ENCODE results near the gene DOK3. TPM values are rescaled to one million over a fixed set of nuclear protein-coding genes. Genes with fewer than 3 reads are reported as not detected.
A peak's percentile ranks its signal among the peaks of the same experiment; 100 is the strongest.

DOK3 gene
- polyA plus RNA-seq, 1 donor from 2014 or later = 5.5 TPM

DNA sequence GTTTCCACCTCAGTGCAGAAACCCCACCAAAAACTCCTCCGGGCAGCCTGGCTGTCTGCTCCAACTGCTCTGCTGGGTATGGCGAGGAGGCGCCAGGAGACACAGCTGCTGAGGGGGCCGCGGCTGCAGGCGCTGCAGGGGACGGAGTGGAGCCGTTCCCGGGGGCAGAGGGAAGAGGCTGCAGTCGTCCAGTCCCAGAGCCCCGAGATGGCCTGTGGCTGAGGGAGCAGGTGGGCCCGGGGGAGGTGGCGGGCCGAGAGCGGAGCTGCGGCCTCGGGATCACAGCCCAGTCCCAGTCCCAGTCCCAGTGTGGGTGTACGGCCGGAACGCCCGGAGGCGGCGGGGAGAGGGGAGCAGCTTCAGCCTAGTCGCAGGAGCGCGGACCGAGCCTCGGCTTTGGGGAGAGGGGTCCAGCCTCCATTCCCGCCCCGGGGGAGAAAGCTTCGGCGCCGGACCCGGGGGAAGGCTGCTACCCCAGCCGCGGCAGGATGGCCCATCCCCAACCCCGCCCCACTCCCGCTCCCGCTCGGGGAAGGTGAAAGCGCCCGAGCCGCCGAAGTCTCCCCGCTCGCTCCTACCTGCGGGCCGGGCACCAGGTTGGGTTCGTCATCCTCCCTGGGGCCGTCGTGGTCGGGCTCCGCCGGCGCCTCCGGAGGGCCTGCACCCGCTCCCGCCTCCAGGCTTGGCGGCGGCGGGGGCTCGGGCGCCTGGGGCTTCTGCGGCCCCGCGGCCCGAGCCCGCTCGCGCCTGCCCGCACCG, 44.2 kb upstream of the DOK3 start:
- Histone ChIP-seq H3K9me2 (ENCODE audit: insufficient read depth, low read length) (no peaks in the 10 kb centered on the region), H3K9ac (ENCODE audit: low read length) (peak overlapping the region; percentile 90), H3K4me3 (ENCODE audit: low read length) (peak overlapping the region; percentile 75), H3K27ac (ENCODE audit: low read length) (peak overlapping the region; percentile 70), H3K36me3 (ENCODE audit: insufficient read depth, low read length) (no peaks in the 10 kb centered on the region), H4K20me1 (ENCODE audit: insufficient read depth) (peaks cover 11% of the 10 kb centered on the region), H3K4me2 (ENCODE audit: low read length) (peak overlapping the region; percentile 92), H2AFZ (ENCODE audit: low read depth, low read length) (peak overlapping the region; percentile 41), H3K79me2 (replicated peaks; ENCODE audit: insufficient read depth, low read length) (peaks cover 51% of the 10 kb centered on the region), H3K9me3 (ENCODE audit: low read length) (no peaks in the 10 kb centered on the region), H3F3A (ENCODE audit: insufficient read depth, low read length, poor library complexity, severe bottlenecking) (no peaks in the 10 kb centered on the region), H3K27me3 (ENCODE audit: insufficient read depth, low read depth, low read length) (no peaks in the 10 kb centered on the region)
- TF ChIP-seq SMC3 (conservative IDR thresholded peaks at IDR 0.05; ENCODE audit: poor library complexity) (no peak), EP300 (conservative IDR thresholded peaks at IDR 0.05; ENCODE audit: poor library complexity, severe bottlenecking) (no peak), TAF1 (IDR thresholded peaks at IDR 0.05; ENCODE audit: low read depth) (peak; percentile 40), POLR2AphosphoS5 (IDR thresholded peaks at IDR 0.05) (no peak)

DNA sequence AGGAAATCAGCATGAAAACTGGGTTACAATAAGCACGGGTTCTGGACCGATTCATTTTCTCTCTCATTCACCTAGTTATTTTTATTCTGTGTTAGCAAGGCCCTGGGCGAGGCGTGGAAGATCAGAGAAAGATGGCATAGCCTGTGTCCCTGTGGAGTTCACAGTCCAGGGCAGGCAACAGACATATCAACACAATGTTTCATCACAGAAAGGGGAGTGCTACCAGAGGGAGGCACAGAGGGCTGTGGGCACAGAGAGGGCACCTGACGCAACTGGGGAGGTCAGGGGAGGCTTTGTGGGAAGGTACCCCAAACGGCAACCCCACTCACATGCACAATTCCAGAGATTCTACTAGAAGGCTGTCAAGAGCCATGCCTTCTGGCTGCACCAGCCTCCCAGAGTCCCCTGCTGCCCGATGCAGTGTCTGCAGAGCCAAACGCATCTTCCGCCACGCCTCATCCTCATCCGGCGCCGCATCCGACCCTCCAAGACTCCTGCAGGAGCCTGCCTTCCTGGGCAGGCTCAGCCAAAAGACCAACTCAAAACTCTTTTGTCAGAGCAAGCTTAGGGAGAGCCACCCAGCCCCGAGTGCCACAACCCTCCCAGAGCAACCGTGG, 43.3 kb upstream of the DOK3 start:
- Histone ChIP-seq H3K27me3 (ENCODE audit: insufficient read depth, low read depth, low read length) (no peaks in the 10 kb centered on the region), H3K4me3 (ENCODE audit: low read length) (peak overlapping the region; percentile 75), H3K79me2 (replicated peaks; ENCODE audit: insufficient read depth, low read length) (peaks cover 54% of the 10 kb centered on the region), H4K20me1 (ENCODE audit: insufficient read depth) (peaks cover 11% of the 10 kb centered on the region), H3K4me2 (ENCODE audit: low read length) (peak overlapping the region; percentile 92), H3K36me3 (ENCODE audit: insufficient read depth, low read length) (peaks cover 2% of the 10 kb centered on the region), H2AFZ (ENCODE audit: low read depth, low read length) (no peak overlapping the region), H3K27ac (ENCODE audit: low read length) (peak overlapping the region; percentile 70), H3F3A (ENCODE audit: insufficient read depth, low read length, poor library complexity, severe bottlenecking) (no peaks in the 10 kb centered on the region), H3K9ac (ENCODE audit: low read length) (peak overlapping the region; percentile 90), H3K9me3 (ENCODE audit: low read length) (no peaks in the 10 kb centered on the region), H3K9me2 (ENCODE audit: insufficient read depth, low read length) (no peaks in the 10 kb centered on the region)
- TF ChIP-seq MXI1 (conservative IDR thresholded peaks at IDR 0.05; ENCODE audit: poor library complexity, severe bottlenecking) (no peak), REST (IDR thresholded peaks at IDR 0.05; ENCODE audit: borderline replicate concordance) (no peak), EZH2 (IDR thresholded peaks at IDR 0.05; ENCODE audit: borderline replicate concordance, insufficient read depth, low read length, poor library complexity, severe bottlenecking) (no peak), POLR2AphosphoS5 (IDR thresholded peaks at IDR 0.05) (no peak), RAD21 (conservative IDR thresholded peaks at IDR 0.05) (no peak), TAF1 (IDR thresholded peaks at IDR 0.05; ENCODE audit: low read depth) (no peak), EP300 (conservative IDR thresholded peaks at IDR 0.05; ENCODE audit: poor library complexity, severe bottlenecking) (no peak), SMC3 (conservative IDR thresholded peaks at IDR 0.05; ENCODE audit: poor library complexity) (no peak)
- TF ChIP-seq, protein P1, sequence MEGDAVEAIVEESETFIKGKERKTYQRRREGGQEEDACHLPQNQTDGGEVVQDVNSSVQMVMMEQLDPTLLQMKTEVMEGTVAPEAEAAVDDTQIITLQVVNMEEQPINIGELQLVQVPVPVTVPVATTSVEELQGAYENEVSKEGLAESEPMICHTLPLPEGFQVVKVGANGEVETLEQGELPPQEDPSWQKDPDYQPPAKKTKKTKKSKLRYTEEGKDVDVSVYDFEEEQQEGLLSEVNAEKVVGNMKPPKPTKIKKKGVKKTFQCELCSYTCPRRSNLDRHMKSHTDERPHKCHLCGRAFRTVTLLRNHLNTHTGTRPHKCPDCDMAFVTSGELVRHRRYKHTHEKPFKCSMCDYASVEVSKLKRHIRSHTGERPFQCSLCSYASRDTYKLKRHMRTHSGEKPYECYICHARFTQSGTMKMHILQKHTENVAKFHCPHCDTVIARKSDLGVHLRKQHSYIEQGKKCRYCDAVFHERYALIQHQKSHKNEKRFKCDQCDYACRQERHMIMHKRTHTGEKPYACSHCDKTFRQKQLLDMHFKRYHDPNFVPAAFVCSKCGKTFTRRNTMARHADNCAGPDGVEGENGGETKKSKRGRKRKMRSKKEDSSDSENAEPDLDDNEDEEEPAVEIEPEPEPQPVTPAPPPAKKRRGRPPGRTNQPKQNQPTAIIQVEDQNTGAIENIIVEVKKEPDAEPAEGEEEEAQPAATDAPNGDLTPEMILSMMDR (IDR thresholded peaks at IDR 0.05; ENCODE audit: poor library complexity, severe bottlenecking) = no peak

Measured in neural cell (in vitro differentiated cells).